Parathyroid adenoma (tissue), 2 donors: ENCODE data around the gene DHRS4L2.

Experiments
- H2AFZ ChIP-seq: fragments of 300-600 bp; sonication (generic); one replicate; pipeline ENCODE4 v1.7.0; 2017; ENCODE audit warnings: antibody characterized with exemption, mild to moderate bottlenecking
- H3K27ac ChIP-seq: fragments of 300-600 bp; sonication (generic); one replicate; pipeline ENCODE4 v1.7.0; 2017
- H3K27me3 ChIP-seq: fragments of 300-600 bp; sonication (generic); one replicate; pipeline ENCODE4 v1.7.0; 2017; ENCODE audit warnings: low read length; ENCODE audit not compliant: control insufficient read depth, insufficient read depth
- H3K36me3 ChIP-seq: fragments of 300-600 bp; sonication (generic); one replicate; pipeline ENCODE4 v1.7.0; 2017; ENCODE audit warnings: low read length; ENCODE audit not compliant: control insufficient read depth, insufficient read depth
- H3K4me1 ChIP-seq: fragments of 300-600 bp; sonication (generic); one replicate; pipeline ENCODE4 v1.7.0; 2017; ENCODE audit warnings: control low read depth
- H3K4me2 ChIP-seq: fragments of 300-600 bp; sonication (generic); one replicate; pipeline ENCODE4 v1.7.0; 2017; ENCODE audit warnings: low read length
- H3K4me3 ChIP-seq: fragments of 300-600 bp; sonication (generic); one replicate; pipeline ENCODE4 v1.7.0; 2017; ENCODE audit warnings: low read depth, low read length
- H3K79me2 ChIP-seq: fragments of 300-600 bp; sonication (generic); one replicate; pipeline ENCODE4 v1.7.0; 2017; ENCODE audit warnings: control low read depth
- H3K9ac ChIP-seq: fragments of 300-600 bp; sonication (generic); one replicate; pipeline ENCODE4 v1.7.0; 2017; ENCODE audit warnings: mild to moderate bottlenecking
- H3K9me3 ChIP-seq: fragments of 300-600 bp; sonication (generic); one replicate; pipeline ENCODE4 v1.7.0; 2017; ENCODE audit warnings: low read length; ENCODE audit not compliant: control insufficient read depth
- TF ChIP-seq, protein P1 (sequence below): fragments of 300-600 bp; sonication (generic); IDR thresholded peaks from one replicate; pipeline ENCODE4 v1.7.0; 2017; ENCODE audit warnings: antibody characterized with exemption, mild to moderate bottlenecking
- donor health status: primary hyperparathyroidism.

Gene DHRS4L2

DNA sequence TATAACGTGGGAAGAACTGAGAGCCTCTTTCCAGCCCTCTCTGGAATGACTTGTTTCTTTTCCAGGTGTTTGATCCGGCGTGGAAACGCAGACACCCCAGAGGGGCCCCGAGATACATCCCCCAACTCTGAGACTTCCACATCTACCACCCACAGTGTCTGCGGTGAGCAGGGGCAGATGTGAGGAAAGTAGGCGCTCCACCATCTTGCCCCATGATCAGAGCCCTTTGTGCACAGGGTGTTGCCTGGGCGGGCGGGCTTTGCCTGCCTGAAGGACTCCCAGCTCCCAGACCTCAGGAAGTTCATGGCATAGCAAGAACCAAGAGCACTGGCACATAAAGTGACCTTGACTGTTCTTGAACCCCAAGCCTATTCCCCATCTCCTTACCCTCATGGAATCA, 65.9 kb downstream of the DHRS4L2 start:
- Histone ChIP-seq H3K27ac (no peak overlapping the region), H2AFZ (no peak overlapping the region), H3K9me3 (no peaks in the 10 kb centered on the region), H3K36me3 (no peaks in the 10 kb centered on the region), H3K4me3 (no peak overlapping the region), H3K4me2 (no peak overlapping the region), H3K27me3 (no peaks in the 10 kb centered on the region), H3K9ac (no peak overlapping the region), H3K4me1 (peaks cover 11% of the 10 kb centered on the region), H3K79me2 (no peaks in the 10 kb centered on the region)
- TF ChIP-seq, protein P1, sequence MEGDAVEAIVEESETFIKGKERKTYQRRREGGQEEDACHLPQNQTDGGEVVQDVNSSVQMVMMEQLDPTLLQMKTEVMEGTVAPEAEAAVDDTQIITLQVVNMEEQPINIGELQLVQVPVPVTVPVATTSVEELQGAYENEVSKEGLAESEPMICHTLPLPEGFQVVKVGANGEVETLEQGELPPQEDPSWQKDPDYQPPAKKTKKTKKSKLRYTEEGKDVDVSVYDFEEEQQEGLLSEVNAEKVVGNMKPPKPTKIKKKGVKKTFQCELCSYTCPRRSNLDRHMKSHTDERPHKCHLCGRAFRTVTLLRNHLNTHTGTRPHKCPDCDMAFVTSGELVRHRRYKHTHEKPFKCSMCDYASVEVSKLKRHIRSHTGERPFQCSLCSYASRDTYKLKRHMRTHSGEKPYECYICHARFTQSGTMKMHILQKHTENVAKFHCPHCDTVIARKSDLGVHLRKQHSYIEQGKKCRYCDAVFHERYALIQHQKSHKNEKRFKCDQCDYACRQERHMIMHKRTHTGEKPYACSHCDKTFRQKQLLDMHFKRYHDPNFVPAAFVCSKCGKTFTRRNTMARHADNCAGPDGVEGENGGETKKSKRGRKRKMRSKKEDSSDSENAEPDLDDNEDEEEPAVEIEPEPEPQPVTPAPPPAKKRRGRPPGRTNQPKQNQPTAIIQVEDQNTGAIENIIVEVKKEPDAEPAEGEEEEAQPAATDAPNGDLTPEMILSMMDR, result no peak
